ENCODE data around the gene SENP3. TPM values are rescaled to one million over a fixed set of nuclear protein-coding genes. Genes with fewer than 3 reads are reported as not detected.

Gene SENP3
- total and polyA plus RNA-seq, 2 of the 4 experiments (the other 2 are of a cell fraction): 82.4 to 120 TPM

GRCh38 chr17:7612294-7612640 lies 50.5 kb downstream of the SENP3 start:
- POLR2A ChIA-PET (ENCODE audit: unreplicated experiment): no interaction called here
- DNase-seq (no peak), ATAC-seq (ENCODE audit: low read depth) (no peak)
- no peak overlapping the region for H3K4ac ChIP-seq (ENCODE audit: low read depth, low read length)
- no peak overlapping the region for H3K27ac ChIP-seq (ENCODE audit: insufficient read depth, low read length)
- no peak overlapping the region for H3K18ac ChIP-seq (ENCODE audit: low read depth, low read length)
- in situ Hi-C loops (cut with MboI; ENCODE audit: low sequenced_read_pairs) (no loop called here), intact Hi-C loops (cut with micrococcal nuclease) (no loop called here), dilution Hi-C loops (cut with HindIII; ENCODE audit: low sequenced_read_pairs, unreplicated experiment) (no loop called here)
- H2BK5ac ChIP-seq (ENCODE audit: low read depth, low read length, poor library complexity, severe bottlenecking): no peak overlapping the region
- no peak overlapping the region for H2AK5ac ChIP-seq (ENCODE audit: low read depth, low read length)
- H3K79me1 ChIP-seq (ENCODE audit: low read depth in 1 of 2, low read length in 2 of 2): peaks cover 42 to 62% of the 10 kb centered on the region in 2 experiments
- no peak overlapping the region for H2BK120ac ChIP-seq (ENCODE audit: low read depth, low read length)
- no peak overlapping the region for H2BK20ac ChIP-seq (ENCODE audit: low read depth, low read length)
- peaks cover 54% of the 10 kb centered on the region for H4K20me1 ChIP-seq (ENCODE audit: insufficient read depth, low read length)
- CTCF ChIA-PET: interaction anchor here (0.7 kb wide), 1 partner anchor 167 kb away, joined by 7 read pairs; no protein-coding TSS in a partner anchor
- no peak overlapping the region for H3K14ac ChIP-seq (replicated peaks; ENCODE audit: low read depth, low read length)
- no peak overlapping the region for H3K9ac ChIP-seq (ENCODE audit: low read depth, low read length)
- H3K56ac ChIP-seq (ENCODE audit: extremely low read depth, insufficient read depth, low read length): no peak overlapping the region
- H3K27me3 ChIP-seq (ENCODE audit: control insufficient read depth, insufficient read depth, low read length): no peaks in the 10 kb centered on the region
- peaks cover 16% of the 10 kb centered on the region for H3K9me1 ChIP-seq (ENCODE audit: insufficient read depth, low read length)
- TF ChIP-seq MAFK (IDR thresholded peaks at IDR 0.05; ENCODE audit: low read depth, low read length) (no peak), POLR2A (IDR thresholded peaks at IDR 0.05; ENCODE audit: low read depth, low read length) (no peak), MXI1 (IDR thresholded peaks at IDR 0.05; ENCODE audit: borderline replicate concordance, low read depth, low read length) (no peak), RAD21 (IDR thresholded peaks at IDR 0.05; ENCODE audit: low read length) (no peak), USF2 (IDR thresholded peaks at IDR 0.05; ENCODE audit: low read depth, low read length) (no peak), FOS (IDR thresholded peaks at IDR 0.05; ENCODE audit: low read depth, low read length) (no peak), MAZ (IDR thresholded peaks at IDR 0.05; ENCODE audit: borderline replicate concordance, low read depth, low read length) (no peak), RFX5 (IDR thresholded peaks at IDR 0.05; ENCODE audit: low read depth, low read length) (no peak), SMC3 (IDR thresholded peaks at IDR 0.05; ENCODE audit: low read depth, low read length) (no peak), CTCF (conservative IDR thresholded peaks at IDR 0.05; ENCODE audit: low read depth, low read length) (no peak), ELK1 (IDR thresholded peaks at IDR 0.05; ENCODE audit: borderline replicate concordance, low read depth, low read length) (no peak), BHLHE40 (IDR thresholded peaks at IDR 0.05; ENCODE audit: low read depth, low read length) (no peak), CHD1 (IDR thresholded peaks at IDR 0.05; ENCODE audit: low read depth, low read length) (no peak), RCOR1 (IDR thresholded peaks at IDR 0.05; ENCODE audit: insufficient replicate concordance, low read length) (no peak), CEBPB (IDR thresholded peaks at IDR 0.05; ENCODE audit: low read depth, low read length) (no peak)
- no peak overlapping the region for H2BK15ac ChIP-seq (ENCODE audit: low read depth, low read length)
- H3K4me2 ChIP-seq (ENCODE audit: low read depth, low read length): peak overlapping the region; percentile 27; the same call in 1 of the 2 replicates
- H3K23ac ChIP-seq (ENCODE audit: low read depth, low read length): peak overlapping the region; percentile 6; the same call in 1 of the 2 replicates
- H4K5ac ChIP-seq (ENCODE audit: low read depth, low read length): no peak overlapping the region
- H3K4me1 ChIP-seq (ENCODE audit: control insufficient read depth, insufficient read depth, low read length): peaks cover 9% of the 10 kb centered on the region
- WGBS, 2 experiments (ENCODE audit: extremely low coverage in 2 of 2, insufficient read length in 1 of 2): no CpG with 5 or more reads among the region's 1 CpG
- no TSS peak for BruUV-seq (replicated peaks)
- no peak overlapping the region for H3K4me3 ChIP-seq (ENCODE audit: insufficient read depth, low read depth, low read length)
- H4K8ac ChIP-seq (ENCODE audit: low read depth in 2 of 2, low read length in 2 of 2): no peak overlapping the region
- H4K91ac ChIP-seq (ENCODE audit: insufficient read depth, low read depth, low read length): no peak overlapping the region
- H3K36me3 ChIP-seq (ENCODE audit: control insufficient read depth, insufficient read depth, low read length): peaks cover 5% of the 10 kb centered on the region
- no peaks in the 10 kb centered on the region for H3K9me3 ChIP-seq (ENCODE audit: control insufficient read depth, insufficient read depth, low read length)
- H2AFZ ChIP-seq (replicated peaks; ENCODE audit: low read length, poor library complexity): no peak overlapping the region
- H2AK9ac ChIP-seq (replicated peaks; ENCODE audit: low read depth, low read length, poor library complexity): no peak overlapping the region

Measured in IMR-90 (cell line).